Transverse colon (tissue), 3 donors: ENCODE data around the gene PHRF1.

Source experiments
- EP300 ChIP-seq: sonication (generic); formaldehyde crosslinking; IDR thresholded peaks from one replicate; pipeline ENCODE4 v1.6.1; 2017; ENCODE audit warnings: antibody characterized with exemption, low read depth
- TF ChIP-seq, protein P1 (sequence below), 5 experiments: fragments of 200-600 bp in 3 of 5; fragments of 450-650 bp in 2 of 5; sonication (generic) in 3 of 5; IDR thresholded peaks; 1 replicate in 2 of 5; 2 replicates in 3 of 5; pipeline ENCODE4 v1.5.1; 2016 to 2017; ENCODE audit warnings: antibody characterized with exemption in 5 of 5, inconsistent platforms in 3 of 5, mild to moderate bottlenecking in 2 of 5, moderate library complexity in 1 of 5

DNA sequence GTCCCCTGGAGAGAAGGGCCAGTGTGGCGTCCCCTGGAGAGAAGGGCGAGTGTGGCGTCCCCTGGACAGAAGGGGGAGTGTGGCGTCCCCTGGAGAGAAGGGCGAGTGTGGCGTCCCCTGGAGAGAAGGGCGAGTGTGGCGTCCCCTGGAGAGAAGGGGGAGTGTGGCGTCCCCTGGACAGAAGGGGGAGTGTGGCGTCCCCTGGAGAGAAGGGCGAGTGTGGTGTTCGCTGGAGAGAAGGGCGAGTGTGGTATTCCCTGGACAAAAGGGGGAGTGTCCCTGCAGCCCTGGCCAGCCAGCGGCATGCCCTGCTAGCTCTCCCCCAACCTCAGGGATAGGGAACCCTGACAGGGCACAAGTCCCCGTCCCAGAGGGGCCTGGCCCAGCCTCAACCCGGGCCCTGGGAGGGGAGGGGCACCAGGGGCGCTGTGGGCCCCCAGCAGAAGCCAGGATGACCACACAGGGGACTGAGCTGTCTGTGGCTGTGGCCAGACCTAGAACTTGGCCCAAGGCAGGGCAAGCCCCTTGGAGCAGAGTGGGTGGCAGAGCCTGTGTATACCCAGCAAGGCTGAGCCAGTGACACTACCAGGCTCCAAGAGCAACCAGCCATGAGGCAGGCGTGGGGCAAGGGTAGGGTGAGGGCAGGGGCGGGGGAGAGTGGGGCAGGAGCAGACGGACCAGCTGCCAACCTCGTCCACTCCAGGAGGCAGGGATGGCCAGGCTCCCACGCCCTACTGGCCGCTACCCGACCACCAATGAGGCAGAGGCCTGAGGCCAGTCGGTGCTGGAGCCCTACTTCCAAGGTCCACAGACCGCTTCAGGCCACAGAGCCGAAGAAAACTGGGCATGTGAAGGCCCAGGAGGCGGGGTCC, 45.1 kb upstream of the PHRF1 start:
- TF ChIP-seq, protein P1, sequence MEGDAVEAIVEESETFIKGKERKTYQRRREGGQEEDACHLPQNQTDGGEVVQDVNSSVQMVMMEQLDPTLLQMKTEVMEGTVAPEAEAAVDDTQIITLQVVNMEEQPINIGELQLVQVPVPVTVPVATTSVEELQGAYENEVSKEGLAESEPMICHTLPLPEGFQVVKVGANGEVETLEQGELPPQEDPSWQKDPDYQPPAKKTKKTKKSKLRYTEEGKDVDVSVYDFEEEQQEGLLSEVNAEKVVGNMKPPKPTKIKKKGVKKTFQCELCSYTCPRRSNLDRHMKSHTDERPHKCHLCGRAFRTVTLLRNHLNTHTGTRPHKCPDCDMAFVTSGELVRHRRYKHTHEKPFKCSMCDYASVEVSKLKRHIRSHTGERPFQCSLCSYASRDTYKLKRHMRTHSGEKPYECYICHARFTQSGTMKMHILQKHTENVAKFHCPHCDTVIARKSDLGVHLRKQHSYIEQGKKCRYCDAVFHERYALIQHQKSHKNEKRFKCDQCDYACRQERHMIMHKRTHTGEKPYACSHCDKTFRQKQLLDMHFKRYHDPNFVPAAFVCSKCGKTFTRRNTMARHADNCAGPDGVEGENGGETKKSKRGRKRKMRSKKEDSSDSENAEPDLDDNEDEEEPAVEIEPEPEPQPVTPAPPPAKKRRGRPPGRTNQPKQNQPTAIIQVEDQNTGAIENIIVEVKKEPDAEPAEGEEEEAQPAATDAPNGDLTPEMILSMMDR (IDR thresholded peaks at IDR 0.05), result no peak
- no peak for TF ChIP-seq EP300
